ENCODE data around the gene CEP104.
"Not testable (repeated sequence)": the region's sequence is repeated elsewhere in the genome, so short reads cannot be mapped to it uniquely, and the experiment has no call there.

CEP104 gene

DNA sequence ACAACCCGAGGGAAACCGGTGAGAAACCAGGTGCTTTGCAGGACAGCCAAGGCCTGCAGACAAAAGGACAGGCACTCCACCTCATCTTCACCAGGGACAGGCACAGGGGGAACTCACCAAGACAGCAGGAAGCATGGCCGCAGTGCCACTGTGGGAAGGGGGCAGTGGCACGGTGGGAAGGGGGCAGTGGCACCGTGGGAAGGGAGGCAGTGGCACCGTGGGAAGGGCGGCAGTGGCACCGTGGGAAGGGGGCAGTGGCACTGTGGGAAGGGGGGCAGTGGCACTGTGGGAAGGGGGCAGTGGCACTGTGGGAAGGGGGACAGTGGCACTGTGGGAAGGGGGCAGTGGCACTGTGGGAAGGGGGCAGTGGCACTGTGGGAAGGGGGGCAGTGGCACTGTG lies 32.4 kb downstream of the CEP104 start:
- DNase-seq (ENCODE audit: low spot score) = no peak

DNA sequence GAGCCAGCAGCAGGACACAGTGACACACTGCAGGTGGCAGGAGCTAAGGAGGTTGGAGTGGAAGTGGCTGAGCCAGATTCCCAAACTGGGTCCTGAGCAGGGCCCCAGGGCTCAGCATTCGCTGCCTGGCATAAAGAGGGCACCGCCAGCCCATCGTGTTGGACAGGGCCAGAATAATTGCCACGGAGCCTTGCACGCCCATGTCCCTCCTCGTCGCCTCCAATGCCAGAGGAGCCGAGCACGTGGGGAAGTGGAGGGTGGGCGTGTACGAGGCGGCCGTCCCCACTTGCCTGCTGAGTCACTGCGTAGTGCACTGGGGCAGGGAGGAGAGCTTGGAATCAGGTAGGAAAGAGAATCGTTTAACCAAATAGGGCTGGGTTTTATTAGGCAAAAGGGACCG lies 34.6 kb downstream of the CEP104 start:
- no peak for DNase-seq (ENCODE audit: low spot score)

DNA sequence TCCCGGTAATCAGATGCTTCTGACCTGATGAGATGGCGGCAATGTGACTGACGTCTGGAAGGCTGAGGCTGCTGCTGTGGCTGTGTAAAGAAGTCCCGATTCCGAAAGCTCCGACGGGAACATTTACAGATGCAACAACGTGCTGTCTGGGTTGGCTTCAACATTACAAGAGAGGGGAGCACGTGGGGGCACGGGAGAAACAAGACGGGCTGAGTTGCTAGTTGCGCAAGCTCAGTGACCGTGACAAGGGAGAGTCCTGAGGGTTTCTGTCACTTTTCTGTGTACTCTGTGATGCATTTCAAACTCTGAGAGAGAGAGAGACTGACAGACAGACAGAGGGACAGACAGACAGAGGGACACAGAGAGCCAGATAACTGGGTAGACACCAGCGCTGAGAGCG lies 35.1 kb downstream of the CEP104 start:
- no peak for DNase-seq (ENCODE audit: low spot score)

DNA sequence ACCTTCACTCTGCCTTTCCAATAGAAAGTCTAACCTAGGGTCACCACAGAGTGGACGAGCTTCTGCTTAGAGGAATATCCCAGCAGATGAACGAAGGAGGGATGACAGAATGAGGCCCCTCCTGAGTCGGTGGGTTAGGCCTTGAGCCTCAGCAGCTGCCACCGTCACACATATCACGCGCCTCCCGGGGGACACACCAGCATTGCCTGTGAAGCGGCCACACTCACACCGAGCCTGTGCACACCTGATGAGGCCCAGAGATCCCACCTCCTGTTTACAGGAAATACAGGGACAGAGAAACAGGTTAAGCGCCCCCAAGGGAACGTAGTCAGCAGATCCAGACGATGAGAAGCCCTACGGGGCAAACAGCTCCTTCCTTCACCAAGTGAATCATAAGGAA lies 35.6 kb downstream of the CEP104 start:
- DNase-seq (ENCODE audit: low spot score) = no peak

DNA sequence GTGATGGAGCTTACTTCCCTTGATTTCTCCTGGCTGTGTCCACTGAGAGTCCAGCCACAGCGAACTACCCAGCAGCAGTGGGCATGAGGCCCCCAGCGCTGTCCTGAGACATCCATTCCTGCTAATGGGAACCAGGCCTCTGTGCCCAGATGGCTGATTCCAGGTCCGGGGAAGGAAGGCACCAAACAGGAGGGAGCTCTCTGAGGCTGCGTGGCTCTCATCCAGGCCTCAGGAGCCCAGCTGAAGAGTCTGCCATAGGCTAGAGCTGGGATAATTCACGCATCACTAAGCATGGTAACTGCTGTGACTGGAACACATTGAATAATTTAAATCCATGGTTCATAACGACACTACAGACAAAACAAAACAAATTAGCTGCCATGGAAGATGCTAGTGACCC lies 36.0 kb downstream of the CEP104 start:
- no peak for DNase-seq (ENCODE audit: low spot score)

DNA sequence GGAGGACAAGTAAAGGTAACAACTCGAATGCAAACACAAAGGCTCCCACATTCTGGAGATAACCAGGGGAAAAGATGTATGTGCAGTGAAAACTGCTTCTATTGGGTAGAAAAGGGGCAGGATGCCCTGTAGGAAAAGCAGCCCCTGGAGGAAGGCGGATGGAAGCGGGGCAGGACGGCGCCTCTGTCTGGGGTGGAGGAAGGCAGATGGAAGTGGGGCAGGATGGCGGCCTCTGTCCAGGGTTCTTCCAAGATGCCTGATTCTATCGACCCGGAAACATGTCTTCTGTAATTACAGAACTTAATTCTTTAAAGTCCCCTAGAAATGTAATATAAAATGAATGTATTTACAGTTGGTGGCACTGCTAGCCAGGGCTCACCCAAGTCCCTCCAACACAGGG lies 36.7 kb downstream of the CEP104 start:
- no peak for DNase-seq (ENCODE audit: low spot score)

DNA sequence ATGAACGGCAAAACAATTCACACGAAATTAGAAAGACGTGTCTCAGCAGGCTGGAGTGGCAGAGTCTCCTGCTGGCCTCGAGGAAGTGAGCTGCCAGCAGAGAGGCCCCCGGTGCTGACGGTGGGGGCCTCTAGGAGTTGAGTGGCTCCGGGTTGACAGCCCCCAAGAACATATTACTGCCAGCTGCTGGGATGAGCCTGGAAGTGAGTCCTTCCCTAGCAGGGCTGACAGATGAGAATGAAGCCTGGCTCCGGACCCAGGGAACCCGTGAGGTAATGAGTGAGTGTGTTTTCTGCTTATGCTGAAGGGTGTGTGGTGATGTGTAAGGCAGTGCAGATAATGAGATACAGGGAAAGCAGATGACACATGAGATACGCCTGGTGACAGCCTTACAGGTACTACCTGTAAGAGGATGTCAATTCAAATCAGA lies 37.2 kb downstream of the CEP104 start:
- no peak for DNase-seq (ENCODE audit: low spot score)

DNA sequence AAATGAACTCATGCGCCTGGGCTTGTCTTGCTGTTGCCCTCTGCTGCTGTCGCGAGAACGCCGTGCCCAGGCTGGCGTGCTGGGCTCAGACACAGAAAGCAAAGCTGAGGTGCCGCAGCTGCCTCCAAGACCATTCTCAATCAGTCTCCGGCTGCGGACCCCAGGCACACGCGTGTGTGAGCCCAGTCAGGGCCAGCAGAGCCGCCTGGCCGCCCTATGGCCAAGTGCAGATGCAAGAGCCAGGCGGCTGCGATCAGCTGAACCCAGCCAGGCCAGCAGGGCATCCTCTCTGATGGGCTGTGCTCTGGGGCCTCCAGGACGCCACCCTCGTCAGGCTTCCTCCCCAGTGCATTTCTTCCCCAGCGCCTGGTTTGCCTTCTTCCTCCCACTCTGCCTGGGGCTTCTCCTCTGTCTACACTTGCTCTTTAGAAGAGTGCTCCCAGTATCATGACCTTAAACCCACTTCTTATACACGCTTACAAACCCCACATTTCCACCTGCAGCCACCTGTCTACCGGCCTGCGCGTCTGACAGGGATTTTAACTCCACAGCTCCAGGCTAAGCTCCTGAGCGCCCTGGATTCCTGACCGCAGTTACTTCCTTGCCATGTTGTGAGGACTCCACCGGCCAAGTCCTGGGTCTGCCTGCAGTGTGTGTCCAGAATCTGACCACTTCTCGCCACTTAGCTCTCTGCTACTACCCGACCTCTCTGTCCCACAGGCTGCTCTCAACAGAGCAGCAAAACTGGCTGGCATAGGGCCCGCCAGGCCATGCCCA lies 39.0 kb downstream of the CEP104 start:
- DNase-seq (ENCODE audit: low spot score) = no peak

DNA sequence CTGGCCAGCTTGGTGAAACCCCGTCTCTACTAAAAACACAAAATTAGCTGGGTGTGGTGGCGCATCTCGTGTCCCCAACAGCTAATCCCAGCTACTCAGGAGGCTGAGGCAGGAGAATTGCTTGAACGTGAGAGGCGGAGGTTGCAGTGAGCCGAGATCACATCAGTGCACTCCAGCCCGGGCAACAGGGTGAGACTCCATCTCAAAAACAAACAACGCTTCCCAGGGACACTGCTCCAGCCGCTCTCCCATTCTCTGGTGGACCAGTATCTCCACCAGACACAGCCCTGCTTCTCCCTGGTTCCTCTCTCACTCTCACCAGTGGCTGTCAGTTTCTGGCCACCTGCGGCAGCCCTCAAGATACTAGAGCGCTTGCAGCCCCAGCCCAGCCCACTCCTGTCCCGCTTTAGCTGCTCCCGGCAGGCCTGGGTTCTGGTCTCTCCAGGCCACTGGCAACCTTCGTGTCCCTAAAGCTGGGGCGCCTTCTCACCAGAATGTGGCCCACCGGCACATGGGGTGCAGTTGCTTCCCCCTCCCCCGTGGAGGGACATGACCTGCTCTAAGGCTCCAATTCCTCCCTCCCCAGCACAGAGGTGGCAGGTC lies 39.8 kb downstream of the CEP104 start:
- no peak for DNase-seq (ENCODE audit: low spot score)

DNA sequence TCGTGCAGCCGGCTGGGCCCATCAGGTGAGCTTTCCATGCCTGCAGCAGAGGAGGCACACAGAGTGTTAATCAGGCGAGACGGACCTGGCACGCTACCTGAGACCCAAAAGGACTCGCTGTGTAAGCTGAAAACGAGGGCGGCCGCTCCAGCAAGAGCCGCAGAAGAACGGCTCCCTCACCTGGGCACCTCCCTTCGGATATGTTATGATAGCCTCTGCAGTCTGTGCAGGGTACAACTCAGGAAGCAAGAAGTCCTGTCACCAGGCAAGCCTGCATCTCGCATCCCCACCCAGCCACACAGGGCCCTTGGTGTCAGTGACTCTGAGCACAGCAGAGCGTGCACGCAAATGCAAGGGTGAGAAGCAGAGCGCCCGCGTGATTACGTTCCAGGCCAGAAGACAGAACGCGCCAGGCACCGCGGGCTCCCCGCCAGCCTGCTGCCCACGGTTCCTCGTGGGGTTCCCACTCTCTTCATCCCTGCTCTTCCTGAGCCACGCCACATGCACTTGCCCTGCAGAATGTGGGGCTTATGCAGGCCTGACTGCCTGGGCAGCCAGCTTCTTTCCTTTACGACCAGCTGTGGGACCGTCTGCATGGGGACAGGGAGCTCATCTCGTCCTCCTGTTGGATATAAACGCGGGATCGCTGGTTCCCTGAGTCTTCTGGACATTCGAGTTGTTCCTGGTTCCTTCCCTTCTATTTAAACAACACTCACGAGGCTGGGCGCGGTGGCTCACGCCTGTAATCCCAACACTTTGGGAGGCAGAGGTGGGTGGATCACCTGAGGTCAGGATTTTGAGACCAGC lies 40.5 kb downstream of the CEP104 start:
- DNase-seq (ENCODE audit: low spot score) = no peak

DNA sequence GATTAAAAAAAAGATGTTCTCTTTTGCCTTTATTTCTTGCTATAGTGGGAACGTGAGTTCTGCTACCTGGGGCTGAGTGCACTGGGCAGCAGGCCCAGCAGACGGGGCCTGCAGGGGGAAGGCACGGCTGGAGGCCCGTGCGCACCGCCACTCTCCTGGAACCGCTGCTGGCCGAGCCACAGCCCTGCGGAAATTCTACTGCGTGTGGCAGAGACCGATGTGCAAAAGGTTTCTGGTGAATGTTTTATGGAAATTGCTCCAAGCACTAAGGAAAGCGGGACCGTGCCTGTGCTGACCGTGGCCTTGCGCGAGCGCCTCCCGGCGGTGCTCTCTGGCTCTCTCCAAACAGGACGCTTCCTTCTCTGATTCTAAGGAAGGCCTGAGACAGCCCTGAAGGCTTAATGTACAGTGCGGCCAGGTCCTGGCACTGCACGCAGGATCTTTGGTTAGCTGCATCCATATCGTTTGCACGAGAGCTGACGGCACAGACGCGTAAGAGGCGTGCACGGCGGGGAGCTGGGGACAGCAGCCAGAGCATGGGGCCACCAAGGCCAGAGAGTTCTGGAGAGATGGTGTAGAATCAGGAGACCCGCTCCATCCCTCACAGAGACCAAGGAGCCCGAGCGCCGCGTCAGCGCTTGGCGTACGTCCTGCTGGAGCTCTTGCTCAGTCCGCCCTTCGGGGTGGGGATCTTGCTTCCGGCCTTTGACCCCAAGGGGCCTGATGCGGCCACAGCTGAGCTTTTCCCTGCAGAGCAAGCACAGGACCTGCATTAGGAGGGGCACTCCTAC lies 42.0 kb downstream of the CEP104 start:
- no peak for DNase-seq (ENCODE audit: low spot score)

DNA sequence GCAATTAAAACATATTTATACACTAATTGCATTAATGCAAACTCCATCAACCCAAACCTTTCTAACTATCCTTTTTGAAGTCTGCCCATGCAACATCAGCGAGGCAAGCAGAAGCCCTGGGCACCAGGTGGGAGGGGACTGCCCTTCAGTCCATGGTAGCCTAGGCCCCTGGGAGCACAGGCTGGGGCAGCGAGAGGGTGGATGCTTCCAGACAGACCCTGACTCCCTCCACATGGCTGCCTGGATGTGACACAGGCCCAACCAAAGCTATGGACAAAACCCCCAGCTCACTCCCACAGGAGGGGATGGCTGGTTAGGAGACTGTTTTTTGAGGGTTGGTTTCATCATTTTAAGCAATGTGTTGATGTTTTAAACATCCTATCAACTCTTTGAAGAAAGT lies 42.9 kb downstream of the CEP104 start:
- no peak for DNase-seq (ENCODE audit: low spot score)

DNA sequence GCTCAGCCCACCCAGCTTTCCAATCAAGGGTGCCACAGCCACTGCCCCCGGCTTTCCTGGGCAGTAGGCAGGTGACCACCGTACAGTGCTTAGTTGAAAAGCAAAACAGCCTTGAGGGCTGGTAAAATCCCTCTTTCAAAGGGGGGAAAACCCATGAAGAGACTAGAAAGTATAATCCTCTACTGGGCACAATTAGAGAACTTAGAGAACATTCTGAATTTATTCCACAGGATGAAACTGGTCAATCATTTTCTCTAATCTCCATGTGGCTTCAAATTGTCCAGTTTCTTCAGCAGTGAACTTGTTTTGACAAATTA lies 45.5 kb downstream of the CEP104 start:
- no peak for DNase-seq (ENCODE audit: low spot score)

DNA sequence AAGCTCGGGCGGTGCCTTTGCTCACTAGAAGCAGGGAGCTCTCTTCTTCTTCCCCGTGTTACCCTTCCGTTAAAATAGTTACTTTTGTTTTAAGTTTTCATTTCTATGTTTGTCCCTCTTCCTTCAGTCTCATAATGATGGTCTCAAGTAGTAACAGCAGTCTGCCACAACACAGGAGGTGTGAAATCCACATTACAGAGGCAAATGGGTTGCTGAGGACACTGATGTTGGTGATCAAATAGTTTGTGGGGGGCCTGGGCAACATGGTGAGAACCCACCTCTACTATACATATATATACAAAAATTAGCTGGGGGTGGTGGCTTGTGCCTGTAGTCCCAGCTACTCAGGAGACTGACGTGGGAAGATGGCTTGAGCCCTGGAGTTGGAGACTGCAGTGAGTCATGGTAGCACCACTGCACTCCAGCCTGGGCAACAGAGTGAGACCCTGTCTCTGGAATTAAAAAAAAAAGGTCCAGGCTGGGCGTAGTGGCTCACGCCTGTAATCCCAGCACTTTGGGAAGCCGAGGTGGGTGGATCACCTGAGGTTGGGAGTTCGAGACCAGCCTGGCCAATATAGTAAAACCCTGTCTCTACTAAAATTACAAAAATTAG lies 46.8 kb downstream of the CEP104 start:
- DNase-seq (ENCODE audit: low spot score) = peak; percentile 5

DNA sequence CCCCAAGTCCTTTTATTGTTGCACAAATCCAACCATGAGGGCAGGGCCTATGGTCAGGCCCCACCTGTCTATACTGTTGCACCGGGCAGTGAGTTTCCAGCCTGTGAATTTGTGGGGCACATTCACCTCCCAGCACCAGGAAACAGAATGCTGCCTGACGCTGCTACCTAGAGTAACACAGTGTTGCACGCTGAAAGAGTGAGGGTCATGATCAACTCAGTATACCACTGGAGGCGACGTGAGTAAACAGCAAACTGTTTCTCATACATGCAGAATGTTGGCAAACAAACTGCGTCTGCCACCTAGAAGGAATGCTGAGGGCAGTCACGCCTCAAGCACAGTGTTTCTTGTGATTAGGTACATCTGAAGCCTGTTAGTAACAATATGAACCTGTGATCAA lies 47.3 kb downstream of the CEP104 start:
- DNase-seq (ENCODE audit: low spot score) = no peak

DNA sequence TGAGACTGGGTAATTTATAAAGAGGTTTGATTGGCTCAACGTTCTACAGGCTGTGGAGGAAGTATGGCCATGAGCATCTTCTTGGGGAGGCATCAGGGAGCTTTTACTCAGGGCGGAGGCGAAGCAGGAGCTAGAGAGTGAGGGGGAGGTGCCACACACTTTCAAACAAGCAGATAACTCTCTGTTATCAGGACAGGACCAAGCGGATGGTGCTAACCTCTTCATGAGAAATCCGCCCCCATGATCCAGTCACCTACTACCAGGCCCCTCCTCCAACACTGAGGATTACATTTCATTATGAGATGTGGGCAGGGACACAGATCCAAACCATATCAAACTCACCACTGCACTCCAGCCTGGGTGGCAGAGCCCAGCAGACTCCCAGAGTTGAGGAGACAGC lies 49.2 kb downstream of the CEP104 start:
- DNase-seq (ENCODE audit: low spot score) = no peak

DNA sequence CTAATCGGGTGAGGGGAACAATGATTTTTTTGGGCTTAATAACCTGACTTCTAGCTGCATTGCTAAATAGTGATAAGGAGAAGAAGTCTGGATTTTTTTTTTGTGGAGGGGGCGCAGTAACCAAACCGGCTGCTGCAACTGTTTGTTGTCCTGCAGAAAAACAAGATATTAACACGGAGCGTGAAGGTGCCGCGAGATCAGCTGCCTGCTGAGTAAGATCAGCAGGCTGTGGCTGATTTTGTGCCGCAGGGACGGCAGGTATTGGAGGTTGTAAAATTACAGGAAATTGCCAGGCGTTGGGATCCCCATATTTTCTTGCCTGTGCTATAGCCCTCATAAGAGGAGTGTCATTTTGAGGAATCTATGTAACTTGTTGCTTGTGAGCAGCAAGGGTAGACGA lies 52.0 kb downstream of the CEP104 start:
- DNase-seq (ENCODE audit: low spot score) = no peak

DNA sequence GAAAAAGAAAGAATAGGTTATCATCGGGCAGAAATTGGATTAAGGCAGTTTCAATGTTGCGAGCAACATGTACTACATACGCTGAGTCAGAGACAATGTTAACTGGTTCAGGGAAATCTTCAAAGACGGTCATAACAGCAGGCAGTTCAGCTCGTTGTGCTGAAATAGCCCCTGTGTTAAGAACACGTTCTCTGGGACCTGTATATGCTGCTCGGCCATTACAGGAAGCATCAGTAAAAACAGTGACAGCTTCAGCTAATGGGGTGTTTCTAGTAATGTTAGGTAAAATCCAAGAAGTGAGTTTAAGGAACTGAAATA lies 52.4 kb downstream of the CEP104 start:
- DNase-seq (ENCODE audit: low spot score) = not testable (repeated sequence)

DNA sequence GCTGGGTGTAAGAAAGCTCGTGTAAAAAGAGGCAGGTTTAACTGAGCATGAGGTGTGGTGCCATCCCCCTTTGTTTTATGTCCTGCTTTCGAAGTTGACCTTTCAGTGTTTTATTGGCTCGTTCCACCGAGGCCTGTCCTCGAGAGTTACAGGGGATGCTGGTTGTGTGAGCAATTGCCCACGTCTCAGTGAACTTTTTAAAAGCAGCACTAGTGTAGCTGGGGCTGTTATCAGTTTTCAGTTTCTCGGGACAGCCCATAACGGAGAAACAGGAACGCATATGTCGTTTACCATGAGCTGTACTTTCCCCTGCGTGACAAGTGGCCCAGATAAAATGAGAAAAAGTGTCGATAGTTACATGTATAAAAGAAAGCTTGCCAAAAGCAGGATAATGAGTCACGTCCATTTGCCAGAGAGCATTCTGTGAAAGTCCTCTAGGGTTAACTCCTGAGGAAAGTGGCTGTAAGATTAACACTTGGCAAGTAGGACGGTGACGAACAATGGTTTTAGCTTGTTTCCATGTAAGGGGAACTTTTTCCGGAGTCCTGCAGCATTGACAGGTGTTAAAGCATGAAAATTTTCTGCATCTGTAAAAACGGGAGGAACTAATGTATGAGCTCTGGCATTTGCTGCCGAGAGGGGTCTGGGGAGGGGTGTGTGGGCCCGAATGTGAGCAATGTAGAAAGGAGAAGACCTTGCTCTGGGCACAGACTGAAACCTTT lies 52.9 kb downstream of the CEP104 start:
- DNase-seq (ENCODE audit: low spot score) = no peak

DNA sequence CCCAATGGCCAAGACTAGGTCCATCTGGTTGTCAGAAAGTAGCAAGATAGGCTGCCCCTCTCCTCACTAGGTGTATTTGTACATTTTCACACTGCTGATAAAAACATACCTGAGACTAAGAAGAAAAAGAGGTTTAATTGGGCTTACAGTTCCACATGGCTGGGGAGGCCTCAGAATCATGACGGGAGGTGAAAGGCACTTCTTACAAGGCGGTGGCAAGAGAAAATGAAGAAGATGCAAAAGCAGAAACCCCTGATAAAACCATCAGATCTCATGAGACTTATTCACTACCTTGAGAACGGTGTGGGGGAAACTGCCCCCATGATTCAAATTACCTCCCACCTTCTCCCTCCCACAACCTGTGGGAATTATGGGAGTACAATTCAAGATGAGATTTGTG lies 56.2 kb downstream of the CEP104 start:
- DNase-seq (ENCODE audit: low spot score) = not testable (repeated sequence)

DNA sequence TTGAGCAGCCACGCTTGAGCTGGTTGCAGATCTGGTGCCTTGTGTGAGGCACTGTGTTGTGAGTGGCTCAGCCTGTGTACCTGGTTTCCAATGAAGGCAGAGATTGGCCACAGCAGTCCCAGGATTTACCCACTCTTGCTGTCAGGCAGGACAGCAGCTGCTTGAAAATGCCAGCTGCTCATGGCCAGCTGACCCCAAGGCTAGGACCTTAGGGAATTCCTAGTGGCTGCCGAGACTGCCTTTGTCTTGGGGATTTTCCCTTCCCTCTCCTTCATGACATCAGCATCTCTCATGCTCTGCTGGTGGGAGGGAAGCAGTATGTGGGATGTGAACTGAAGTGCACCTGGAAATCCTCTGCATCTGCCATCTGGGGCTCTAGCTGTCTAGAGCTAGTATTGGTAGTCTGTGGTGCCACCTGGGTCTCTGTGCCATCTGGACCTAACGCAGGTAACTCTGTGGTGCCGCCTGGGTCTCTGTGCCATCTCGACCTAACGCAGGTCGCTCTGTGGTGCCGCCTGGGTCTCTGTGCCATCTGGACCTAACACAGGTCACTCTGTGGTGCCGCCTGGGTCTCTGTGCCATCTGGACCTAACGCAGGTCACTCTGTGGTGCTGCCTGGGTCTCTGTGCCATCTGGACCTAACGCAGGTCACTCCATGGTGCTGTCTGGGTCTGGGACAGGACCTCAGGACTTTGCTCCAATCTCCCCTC lies 56.9 kb downstream of the CEP104 start:
- DNase-seq (ENCODE audit: low spot score) = no peak
